ENCODE measurements around the gene PTPRG.

The PTPRG gene

GRCh38 chr3:62233065-62233464 lies 671.7 kb downstream of the PTPRG start:
- CTCF ChIA-PET: no interaction called here
- no peak for DNase-seq (ENCODE audit: low spot score)
- POLR2A ChIA-PET (ENCODE audit: low non-redundant PET): no interaction called here
- H3K27ac ChIP-seq: no peak overlapping the region
- TF ChIP-seq CTCF (conservative IDR thresholded peaks at IDR 0.05; ENCODE audit: low read depth): no peak

- CTCF ChIA-PET: no interaction called here
- H3K27ac ChIP-seq: no peak overlapping the region
- TF ChIP-seq CTCF (conservative IDR thresholded peaks at IDR 0.05; ENCODE audit: low read depth): no peak
- DNase-seq (ENCODE audit: low spot score): no peak
- POLR2A ChIA-PET (ENCODE audit: low non-redundant PET): no interaction called here
Measured at GRCh38 chr3:62236016-62236415, 674.6 kb downstream of the PTPRG start.

- POLR2A ChIA-PET (ENCODE audit: low non-redundant PET): no interaction called here
- TF ChIP-seq CTCF (conservative IDR thresholded peaks at IDR 0.05; ENCODE audit: low read depth): no peak
- CTCF ChIA-PET: no interaction called here
- H3K27ac ChIP-seq: no peak overlapping the region
- DNase-seq (ENCODE audit: low spot score): no peak
Measured at GRCh38 chr3:62237286-62237948, 676.0 kb downstream of the PTPRG start.

- POLR2A ChIA-PET (ENCODE audit: low non-redundant PET): interaction anchor here (0.5 kb wide), 1 partner anchor 27 kb away, joined by 5 read pairs; no protein-coding TSS in a partner anchor
- no peak for DNase-seq (ENCODE audit: low spot score)
- CTCF ChIA-PET: no interaction called here
- H3K27ac ChIP-seq: no peak overlapping the region
- no peak for TF ChIP-seq CTCF (conservative IDR thresholded peaks at IDR 0.05; ENCODE audit: low read depth)
Measured at GRCh38 chr3:62238003-62238402, 676.6 kb downstream of the PTPRG start.

- CTCF ChIA-PET: no interaction called here
- no peak overlapping the region for H3K27ac ChIP-seq
- DNase-seq (ENCODE audit: low spot score): no peak
- TF ChIP-seq CTCF (conservative IDR thresholded peaks at IDR 0.05; ENCODE audit: low read depth): no peak
- POLR2A ChIA-PET (ENCODE audit: low non-redundant PET): interaction anchor here (0.5 kb wide), 1 partner anchor 27 kb away, joined by 5 read pairs; no protein-coding TSS in a partner anchor
Measured at GRCh38 chr3:62238431-62238830, 677.1 kb downstream of the PTPRG start.

GRCh38 chr3:62241279-62241678 lies 679.9 kb downstream of the PTPRG start:
- ChIA-PET POLR2A (ENCODE audit: low non-redundant PET) (no interaction called here), CTCF (interaction anchor here (0.6 kb wide), 1 partner anchor 676 kb away, joined by 3 read pairs; no protein-coding TSS in a partner anchor)
- TF ChIP-seq CTCF (conservative IDR thresholded peaks at IDR 0.05; ENCODE audit: low read depth): no peak
- DNase-seq (ENCODE audit: low spot score): no peak
- H3K27ac ChIP-seq: no peak overlapping the region

Data from RWPE1 (cell line).